HG03571 (cell line): ENCODE results near the gene ARHGDIA.

Experiments used
- ATAC-seq: cut with Tn5 transposase; IDR thresholded peaks from one replicate; pipeline ENCODE4 v1.9.1; 2021; ENCODE audit not compliant: unreplicated experiment

The ARHGDIA gene

GRCh38 chr17:81870981-81871386, at the start of gene ARHGDIA:
Gene ARHGDIA, minus strand, starts transcription at chr17:81871337. Its CDS starts 1,407 bp downstream, at chr17:81869930.
- peak; percentile 8 for ATAC-seq

GRCh38 chr17:81918832-81919545, 47.9 kb upstream of the ARHGDIA start:
- no peak for ATAC-seq

GRCh38 chr17:81918333-81918669, 47.2 kb upstream of the ARHGDIA start:
- ATAC-seq: peak; percentile 7

GRCh38 chr17:81917565-81918332, 46.6 kb upstream of the ARHGDIA start, which contains the start of gene SIRT7:
Gene SIRT7, minus strand, starts transcription at chr17:81918176. Its CDS starts 45 bp downstream, at chr17:81918131.
- ATAC-seq: peak; percentile 54

- ATAC-seq: no peak
These were observed 45.3 kb upstream of the ARHGDIA start for GRCh38 chr17:81916234-81917001.

DNA sequence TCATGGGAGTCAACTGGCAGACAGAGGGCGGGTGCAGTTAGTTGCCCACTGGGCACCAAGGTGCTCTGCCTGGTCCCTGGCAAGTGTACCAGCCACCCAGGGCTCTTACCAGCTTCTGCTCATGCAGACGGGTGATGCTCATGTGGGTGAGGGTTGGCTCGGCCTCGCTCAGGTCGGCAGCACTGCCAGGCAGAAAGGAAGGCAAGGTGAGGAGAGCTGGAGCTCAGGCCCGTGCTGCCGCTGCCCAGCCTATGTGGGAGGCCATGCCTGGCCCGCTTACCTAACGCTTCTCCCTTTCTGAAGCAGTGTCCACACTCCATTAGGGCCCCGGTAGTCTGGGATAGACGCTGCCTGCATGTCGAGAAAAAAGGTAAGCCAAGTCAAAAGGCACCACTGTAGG, 44.2 kb upstream of the ARHGDIA start:
- no peak for ATAC-seq

DNA sequence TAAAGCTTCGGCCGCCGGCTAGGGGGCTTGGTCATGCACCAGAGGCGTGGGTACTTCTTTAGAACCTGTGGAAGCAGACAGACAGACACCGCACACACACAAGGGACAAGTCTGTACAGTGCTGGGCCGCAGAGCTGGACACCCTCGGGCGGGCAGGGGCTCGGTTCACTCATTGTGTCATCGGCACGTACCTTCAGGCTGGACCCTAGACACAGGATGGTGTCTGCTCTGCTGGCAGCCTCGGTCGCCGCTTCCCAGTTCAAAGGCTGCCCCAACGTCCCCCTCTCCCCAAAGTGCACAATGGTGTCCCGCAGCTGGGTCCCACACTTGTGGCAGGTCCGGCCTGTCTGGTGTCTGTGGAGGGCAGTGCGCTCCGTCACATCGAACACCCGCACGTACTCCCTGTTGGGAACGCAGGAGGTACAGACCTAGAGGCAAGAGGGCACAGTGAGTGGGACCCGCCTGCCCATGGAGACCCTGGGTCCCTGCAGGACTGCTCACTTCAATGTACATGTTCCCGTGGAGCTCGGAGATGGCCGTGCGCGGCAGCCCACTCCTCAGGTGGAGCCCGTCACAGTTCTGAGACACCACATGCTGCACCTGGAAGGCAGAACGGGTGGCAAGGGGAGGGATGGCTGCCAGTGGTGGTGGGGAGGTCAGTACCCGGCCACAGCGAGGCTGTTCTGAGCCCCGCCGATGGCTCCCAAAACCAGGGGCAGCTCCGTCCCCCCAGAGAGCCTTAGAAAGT, 43.1 kb upstream of the ARHGDIA start:
- ATAC-seq: no peak

- no peak for ATAC-seq
These were observed 42.4 kb upstream of the ARHGDIA start for GRCh38 chr17:81913394-81914102.

- no peak for ATAC-seq
These were observed 41.5 kb upstream of the ARHGDIA start for GRCh38 chr17:81912441-81913309.

- ATAC-seq: no peak
These were observed 40.8 kb upstream of the ARHGDIA start for GRCh38 chr17:81911969-81912368.

DNA sequence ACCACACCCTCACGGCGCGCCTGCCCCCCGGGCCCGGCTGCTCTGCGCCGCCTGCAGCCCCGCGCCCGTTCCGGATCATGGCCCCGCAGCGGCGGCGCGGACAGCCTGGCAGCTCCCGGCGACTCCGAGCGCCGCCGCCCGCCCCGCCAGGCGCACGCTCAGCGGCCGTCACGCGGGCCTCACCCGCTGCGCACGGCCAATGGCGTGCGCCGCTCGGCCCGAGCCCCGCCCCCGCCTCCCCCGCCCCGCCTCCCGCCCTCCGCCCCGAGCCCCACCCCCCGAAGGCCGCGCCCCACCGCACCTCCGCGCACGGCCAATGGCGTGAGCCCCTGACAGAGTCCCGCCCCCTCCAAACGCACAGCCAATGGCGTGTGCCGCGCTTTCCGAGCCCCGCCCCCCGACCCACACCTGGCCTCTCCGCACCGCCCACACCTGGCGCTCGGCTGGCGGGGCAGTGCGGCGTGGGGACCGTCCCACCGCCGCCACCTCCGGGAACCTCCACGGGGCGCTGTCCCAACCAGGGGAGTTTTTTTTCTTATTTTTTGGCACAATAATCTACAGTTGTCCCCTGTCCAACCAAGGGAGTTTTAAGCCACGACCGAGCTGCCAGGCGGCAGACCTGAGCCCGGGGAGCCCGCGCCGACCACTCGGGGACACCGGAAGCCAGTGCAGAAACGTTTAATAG, 40.3 kb upstream of the ARHGDIA start, which contains the start of gene PCYT2:
PCYT2 (minus strand) TSS at position 123 of the 685 bp plus-strand sequence; CDS start at position 79, 44 bp downstream.
- ATAC-seq: peak; percentile 55

DNA sequence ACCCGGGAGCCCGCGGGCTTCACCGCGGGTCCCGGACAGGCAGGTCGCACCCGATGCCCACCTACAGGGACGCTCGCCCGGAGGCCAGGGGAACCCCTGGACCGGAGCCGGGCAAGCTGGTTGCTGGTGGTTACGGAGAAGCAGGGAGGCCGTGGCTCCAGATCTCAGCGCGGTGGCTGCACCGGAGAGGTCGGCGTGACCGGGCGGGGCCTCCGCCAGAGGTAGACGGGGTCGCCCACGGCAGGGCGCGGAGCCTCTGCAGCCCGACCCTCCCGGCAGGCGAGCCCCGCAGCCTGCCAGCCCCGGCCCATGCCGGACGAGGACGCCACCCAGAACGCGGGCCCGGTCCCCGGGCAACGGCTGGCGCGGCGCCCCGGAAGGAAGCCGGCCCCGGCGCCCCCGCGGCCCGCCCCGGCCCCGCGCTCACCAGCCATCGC, 39.7 kb upstream of the ARHGDIA start:
- ATAC-seq: peak; percentile 18

GRCh38 chr17:81909966-81910839, 39.1 kb upstream of the ARHGDIA start:
- ATAC-seq: no peak

DNA sequence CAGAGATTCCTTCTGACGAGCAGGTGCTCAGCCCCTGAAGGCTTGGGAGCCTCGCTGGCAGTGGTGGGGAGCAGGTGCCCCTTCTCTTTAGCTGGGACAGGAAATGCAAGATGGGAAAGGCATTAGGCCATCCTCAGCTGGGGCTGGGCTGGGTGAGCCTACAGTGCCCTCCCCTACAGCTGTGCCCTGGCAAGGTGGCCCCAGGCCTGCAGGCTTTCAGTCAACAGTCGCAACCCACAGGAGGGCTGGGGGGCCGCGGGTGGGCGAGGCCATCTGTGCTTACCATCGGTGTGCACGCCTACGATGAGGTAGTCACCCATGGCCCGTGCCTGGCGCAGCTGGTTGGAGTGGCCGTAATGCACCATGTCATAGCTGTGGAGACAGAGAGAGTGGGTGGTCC, 38.1 kb upstream of the ARHGDIA start:
- no peak for ATAC-seq

GRCh38 chr17:81908793-81909192, 37.7 kb upstream of the ARHGDIA start:
- ATAC-seq: no peak

- ATAC-seq: no peak
These were observed 36.3 kb upstream of the ARHGDIA start for GRCh38 chr17:81907219-81908145.
